ENCODE measurements around the gene MTHFR.
A peak's percentile ranks its signal among the peaks of the same experiment; 100 is the strongest.

MTHFR gene

GRCh38 chr1:11806307-11806936 lies 658 bp upstream of the MTHFR start (continued):
- TF ChIP-seq ZNF629 (tag by site-specific recombination; IDR thresholded peaks at IDR 0.05) (no peak; the same call in 1 of the 2 replicates), ZNF473 (tag by site-specific recombination; IDR thresholded peaks at IDR 0.05) (no peak), ZBTB20 (tag by site-specific recombination; IDR thresholded peaks at IDR 0.05) (no peak), ZNF660 (tag by site-specific recombination; IDR thresholded peaks at IDR 0.05) (no peak), ZNF280D (tag by site-specific recombination; IDR thresholded peaks at IDR 0.05) (no peak), OSR2 (tag by site-specific recombination; IDR thresholded peaks at IDR 0.05) (no peak), ZSCAN4 (tag by site-specific recombination; IDR thresholded peaks at IDR 0.05) (no peak), EGR2 (tag by site-specific recombination; IDR thresholded peaks at IDR 0.05; ENCODE audit: low read depth) (no peak), ZBTB49 (tag by site-specific recombination; IDR thresholded peaks at IDR 0.05; ENCODE audit: low read depth) (no peak), FEZF1 (tag by site-specific recombination; IDR thresholded peaks at IDR 0.05) (no peak), KLF8 (tag by site-specific recombination; IDR thresholded peaks at IDR 0.05) (no peak; the same call in 1 of the 2 replicates), ZNF24 (tag by site-specific recombination; IDR thresholded peaks at IDR 0.05) (0 out of 2 replicates have a peak, but pooled peaks have one; percentile 8), ZNF530 (tag by site-specific recombination; IDR thresholded peaks at IDR 0.05; ENCODE audit: low read depth) (no peak), ZNF19 (tag by site-specific recombination; IDR thresholded peaks at IDR 0.05; ENCODE audit: low read depth) (no peak), PRDM2 (tag by site-specific recombination; IDR thresholded peaks at IDR 0.05; ENCODE audit: borderline replicate concordance) (no peak), MEIS1 (CRISPR knock-in tag; IDR thresholded peaks at IDR 0.05; ENCODE audit: borderline replicate concordance) (no peak), ZSCAN16 (tag by site-specific recombination; IDR thresholded peaks at IDR 0.05) (no peak), INSM2 (tag by site-specific recombination; IDR thresholded peaks at IDR 0.05) (no peak), TRIM28 (IDR thresholded peaks at IDR 0.05; ENCODE audit: borderline replicate concordance, low read length) (no peak), ZNF239 (tag by site-specific recombination; IDR thresholded peaks at IDR 0.05) (no peak), TSHZ1 (tag by site-specific recombination; IDR thresholded peaks at IDR 0.05; ENCODE audit: borderline replicate concordance) (no peak), ZBTB17 (tag by site-specific recombination; IDR thresholded peaks at IDR 0.05) (no peak)

Measured in HEK293 (cell line).